H9 (cell line): ENCODE results near the gene PDZD8. TPM values are rescaled to one million over a fixed set of nuclear protein-coding genes. Genes with fewer than 3 reads are reported as not detected.

Experiments used
- DNase-seq: peaks from one replicate; pipeline ENCODE4 v3.0.0-alpha.2; 2017
- H2AFZ ChIP-seq: one replicate; pipeline ENCODE4 v1.6.1; 2013; ENCODE audit warnings: mild to moderate bottlenecking, low read length, control low read depth, moderate library complexity
- H2AK5ac ChIP-seq: 2 replicates; pipeline ENCODE4 v1.6.1; 2013; ENCODE audit warnings: low read length, control low read depth, mixed read lengths; ENCODE audit not compliant: insufficient read length
- H2BK120ac ChIP-seq: one replicate; pipeline ENCODE4 v1.6.1; 2013; ENCODE audit warnings: low read depth, mild to moderate bottlenecking, low read length, control low read depth, inconsistent platforms; ENCODE audit not compliant: poor library complexity, severe bottlenecking
- H2BK12ac ChIP-seq: 2 replicates; pipeline ENCODE4 v1.6.1; 2013; ENCODE audit warnings: low read length, control low read depth, mixed read lengths, low read depth; ENCODE audit not compliant: insufficient read length
- H2BK15ac ChIP-seq: 2 replicates; pipeline ENCODE4 v1.6.1; 2013; ENCODE audit warnings: low read depth, low read length, control low read depth
- H2BK20ac ChIP-seq: one replicate; pipeline ENCODE4 v1.6.1; 2013; ENCODE audit warnings: low read depth, mild to moderate bottlenecking, low read length, control low read depth, inconsistent platforms; ENCODE audit not compliant: poor library complexity, severe bottlenecking
- H2BK5ac ChIP-seq: 2 replicates; pipeline ENCODE4 v1.6.1; 2013; ENCODE audit warnings: low read length, control low read depth, mixed read lengths; ENCODE audit not compliant: insufficient read length
- H3K14ac ChIP-seq: 2 replicates; pipeline ENCODE4 v1.6.1; 2013; ENCODE audit warnings: low read length, control low read depth; ENCODE audit not compliant: insufficient read depth
- H3K18ac ChIP-seq: 2 replicates; pipeline ENCODE4 v1.6.1; 2013; ENCODE audit warnings: low read depth, mild to moderate bottlenecking, mixed read lengths, low read length, control low read depth; ENCODE audit not compliant: insufficient read length
- H3K23ac ChIP-seq: 2 replicates; pipeline ENCODE4 v1.6.1; 2013; ENCODE audit warnings: low read length, control low read depth, mixed read lengths, low read depth; ENCODE audit not compliant: insufficient read length
- H3K23me2 ChIP-seq: 2 replicates; pipeline ENCODE4 v1.6.1; 2013; ENCODE audit warnings: low read depth, mild to moderate bottlenecking, mixed read lengths, low read length, control low read depth; ENCODE audit not compliant: insufficient read length, poor library complexity, severe bottlenecking
- H3K27ac ChIP-seq: 2 replicates; pipeline ENCODE4 v1.5.1; 2013; ENCODE audit warnings: low read length, control low read depth, mixed read lengths, low read depth; ENCODE audit not compliant: insufficient read length
- H3K27me3 ChIP-seq: 2 replicates; pipeline ENCODE4 v1.6.1; 2013; ENCODE audit warnings: low read length, control low read depth, inconsistent platforms; ENCODE audit not compliant: insufficient read depth
- H3K4ac ChIP-seq: 2 replicates; pipeline ENCODE4 v1.6.1; 2013; ENCODE audit warnings: low read depth, mild to moderate bottlenecking, control low read depth, inconsistent platforms, low read length, moderate library complexity
- H3K4me1 ChIP-seq: 2 replicates; pipeline ENCODE4 v1.6.1; 2013; ENCODE audit warnings: low read length, control low read depth, inconsistent platforms; ENCODE audit not compliant: insufficient read depth
- H3K4me2 ChIP-seq: 2 replicates; pipeline ENCODE4 v1.6.1; 2013; ENCODE audit warnings: low read length, control low read depth, mixed read lengths; ENCODE audit not compliant: insufficient read length, insufficient read depth
- H3K56ac ChIP-seq: 2 replicates; pipeline ENCODE4 v1.6.1; 2013; ENCODE audit warnings: low read depth, mild to moderate bottlenecking, mixed read lengths, low read length, control low read depth; ENCODE audit not compliant: insufficient read length
- H3K79me1 ChIP-seq: 2 replicates; pipeline ENCODE4 v1.6.1; 2013; ENCODE audit warnings: low read depth, mild to moderate bottlenecking, moderate library complexity, low read length, control low read depth, inconsistent platforms; ENCODE audit not compliant: insufficient read depth, poor library complexity, severe bottlenecking
- H3K79me2 ChIP-seq: 2 replicates; pipeline ENCODE4 v1.6.1; 2013; ENCODE audit warnings: low read length, control low read depth, inconsistent platforms; ENCODE audit not compliant: insufficient read depth
- H3K9ac ChIP-seq: 2 replicates; pipeline ENCODE4 v1.6.1; 2013; ENCODE audit warnings: low read length, control low read depth, mixed read lengths; ENCODE audit not compliant: insufficient read length; ENCODE audit errors: extremely low read depth
- H3K9me3 ChIP-seq: one replicate; pipeline ENCODE4 v1.6.1; 2013; ENCODE audit warnings: low read depth, low read length, inconsistent platforms; ENCODE audit not compliant: control insufficient read depth
- H3T11ph ChIP-seq: one replicate; pipeline ENCODE4 v1.6.1; 2013; ENCODE audit warnings: mild to moderate bottlenecking, low read length, control low read depth, inconsistent platforms
- H4K20me1 ChIP-seq: one replicate; pipeline ENCODE4 v1.6.1; 2013; ENCODE audit not compliant: control insufficient read depth, insufficient read length, insufficient read depth
- H4K5ac ChIP-seq: 2 replicates; pipeline ENCODE4 v1.6.1; 2013; ENCODE audit warnings: low read depth, mild to moderate bottlenecking, mixed read lengths, low read length, control low read depth; ENCODE audit not compliant: insufficient read length
- H4K8ac ChIP-seq: replicated peaks from 2 replicates; pipeline ENCODE4 v1.6.1; 2013; ENCODE audit warnings: low read length, control low read depth, mixed read lengths, low read depth; ENCODE audit not compliant: insufficient read length
- H4K91ac ChIP-seq: 2 replicates; pipeline ENCODE4 v1.6.1; 2013; ENCODE audit warnings: low read depth, mild to moderate bottlenecking, moderate library complexity, mixed read lengths, low read length, control low read depth; ENCODE audit not compliant: insufficient read length
- H3K27ac Mint-ChIP-seq, 3 experiments: 2 replicates in 2 of 3; 3 replicates in 1 of 3; pipeline ENCODE4 v1.8.0; 2020 to 2021; ENCODE audit warnings: mixed read lengths in 3 of 3, mild to moderate bottlenecking in 1 of 3, moderate library complexity in 1 of 3
- H3K27me3 Mint-ChIP-seq: 2 replicates; pipeline ENCODE4 v1.8.0; 2021; ENCODE audit warnings: low read depth, mild to moderate bottlenecking, moderate library complexity, mixed read lengths
- H3K36me3 Mint-ChIP-seq, 3 experiments: 2 replicates in 2 of 3; 3 replicates in 1 of 3; pipeline ENCODE4 v1.8.0; 2020 to 2021; ENCODE audit warnings: low read depth in 3 of 3, mixed read lengths in 3 of 3; ENCODE audit not compliant: insufficient read depth in 1 of 3
- H3K4me1 Mint-ChIP-seq, 2 experiments: 2 replicates each; pipeline ENCODE4 v1.8.0; 2020; ENCODE audit warnings: mixed read lengths in 2 of 2
- H3K4me3 Mint-ChIP-seq, 2 experiments: 2 replicates in 1 of 2; 3 replicates in 1 of 2; pipeline ENCODE4 v1.8.0; 2020 to 2021; ENCODE audit warnings: mild to moderate bottlenecking in 2 of 2, mixed read lengths in 2 of 2, moderate library complexity in 1 of 2
- H3K9me3 Mint-ChIP-seq, 2 experiments: 2 replicates in 1 of 2; 3 replicates in 1 of 2; pipeline ENCODE4 v1.8.0; 2020; ENCODE audit warnings: mild to moderate bottlenecking in 2 of 2, mixed read lengths in 2 of 2, moderate library complexity in 1 of 2
- CTCF ChIP-seq: fragments of 200-600 bp; sonication (generic); conservative IDR thresholded peaks from 3 replicates; pipeline ENCODE4 v1.8.0; 2021; ENCODE audit warnings: antibody characterized with exemption, mild to moderate bottlenecking
- WGBS: extraction: QIAGEN DNeasy Blood & Tissue Kit; methylation state at CpG from one replicate; pipeline ENCODE4 v1.1.7; 2013; ENCODE audit warnings: missing lambda C conversion rate, low lambda C conversion rate, mixed read lengths; ENCODE audit not compliant: insufficient read length; ENCODE audit errors: extremely low coverage; 5-methylcytosine and 5-hydroxymethylcytosine counted together
- total RNA-seq: library from RNA; stranded (reverse); gene quantifications from 2 replicates; pipeline ENCODE4 v1.2.1, GENCODE V29; 2021

Gene PDZD8
- total RNA-seq, 1 experiment from 2014 or later, result 38.2 TPM

- no peak overlapping the region for H2BK20ac ChIP-seq
- H2AFZ ChIP-seq, result no peak overlapping the region
- Mint-ChIP-seq H3K4me1 (peaks cover 0 to 8% of the 10 kb centered on the region in 2 experiments; a peak in 3 of 4 replicates), H3K9me3 (peaks cover 17 to 20% of the 10 kb centered on the region in 2 experiments), H3K4me3 (no peak overlapping the region), H3K27ac (no peak overlapping the region; a peak in 1 of 7 replicates), H3K27me3 (no peaks in the 10 kb centered on the region), H3K36me3 (peaks cover 27 to 33% (median 33%) of the 10 kb centered on the region in 3 experiments)
- no peak overlapping the region for H3K4me2 ChIP-seq
- no CpG with 5 or more reads among the region's 1 CpG for WGBS
- no peak overlapping the region for H3T11ph ChIP-seq
- no peak overlapping the region for H3K23ac ChIP-seq
- no peaks in the 10 kb centered on the region for H3K4me1 ChIP-seq
- no peak for TF ChIP-seq CTCF
- no peak overlapping the region for H2BK12ac ChIP-seq
- H2BK15ac ChIP-seq, result no peak overlapping the region
- H3K27ac ChIP-seq, result no peak overlapping the region
- H2BK5ac ChIP-seq, result no peak overlapping the region
- H3K23me2 ChIP-seq, result no peaks in the 10 kb centered on the region
- no peak for DNase-seq
- no peaks in the 10 kb centered on the region for H4K20me1 ChIP-seq
- no peaks in the 10 kb centered on the region for H3K27me3 ChIP-seq
- no peak overlapping the region for H3K18ac ChIP-seq
- no peak overlapping the region for H4K5ac ChIP-seq
- H2AK5ac ChIP-seq, result no peak overlapping the region
- no peak overlapping the region for H3K14ac ChIP-seq
- H3K9me3 ChIP-seq, result no peaks in the 10 kb centered on the region
- H4K91ac ChIP-seq, result no peak overlapping the region
- no peak overlapping the region for H2BK120ac ChIP-seq
- H3K56ac ChIP-seq, result no peak overlapping the region
- 0 out of 2 replicates have a peak, but pooled peaks cover 1% of the 10 kb centered on the region for H3K79me2 ChIP-seq
- no peak overlapping the region for H4K8ac ChIP-seq
- H3K9ac ChIP-seq, result no peak overlapping the region
- no peaks in the 10 kb centered on the region for H3K79me1 ChIP-seq
- no peak overlapping the region for H3K4ac ChIP-seq
These were observed 74.6 kb downstream of the PDZD8 start for GRCh38 chr10:117300671-117301070.
